ENCODE measurements around the gene MEGF10.

- TF ChIP-seq CTCF (IDR thresholded peaks at IDR 0.05) = no peak
- TF ChIP-seq POLR2A (IDR thresholded peaks at IDR 0.05; ENCODE audit: low read depth) = no peak
These were observed 124.4 kb downstream of the MEGF10 start for GRCh38 chr5:127415034-127415433.

All from esophagus muscularis mucosa (tissue), 3 donors.